Measurements from ENCODE around the gene NPHP4.
"Not testable (repeated sequence)": the region's sequence is repeated elsewhere in the genome, so short reads cannot be mapped to it uniquely, and the experiment has no call there.

The NPHP4 gene

DNA sequence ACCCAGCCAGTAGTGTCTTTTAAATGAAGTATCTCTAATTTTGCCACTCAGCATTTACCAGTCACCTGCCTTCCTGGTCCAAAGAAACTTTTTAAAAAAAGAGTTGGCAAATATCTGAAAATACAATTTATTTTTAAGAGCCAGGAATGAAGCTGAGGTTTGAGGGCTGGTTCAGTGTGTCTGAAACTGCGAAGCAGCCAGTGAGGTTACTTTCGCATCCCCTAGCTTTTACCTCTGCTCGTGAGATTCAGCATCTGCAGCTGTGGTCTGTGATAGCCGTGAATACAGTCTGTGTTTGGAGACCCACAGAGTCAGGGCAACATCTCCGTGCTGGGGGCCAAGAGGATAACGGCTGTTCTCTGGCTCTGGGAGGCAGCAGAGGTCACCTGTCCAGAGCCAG lies 32.2 kb upstream of the NPHP4 start:
- no peak for DNase-seq (ENCODE audit: low read depth in 3 of 3)

DNA sequence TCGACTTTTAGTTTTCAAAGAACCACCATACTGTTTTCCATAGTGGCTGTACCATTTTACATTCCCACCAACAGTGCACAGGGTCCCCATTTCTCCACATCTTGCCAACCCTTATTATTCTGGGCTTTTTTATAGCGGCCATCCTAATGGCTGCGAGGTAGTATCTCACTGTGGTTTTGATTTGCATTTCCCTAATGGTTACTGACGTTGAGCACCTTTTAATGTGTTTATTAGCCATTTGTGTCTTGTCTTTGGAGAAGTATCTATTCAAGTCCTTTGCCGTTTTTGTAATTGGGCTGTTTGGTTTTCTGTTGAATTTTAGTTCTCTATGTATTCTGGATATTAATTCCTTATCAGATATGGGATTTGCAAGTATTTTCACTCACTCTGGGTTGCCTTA lies 31.1 kb upstream of the NPHP4 start:
- DNase-seq (ENCODE audit: low read depth in 3 of 3) = no peak

DNA sequence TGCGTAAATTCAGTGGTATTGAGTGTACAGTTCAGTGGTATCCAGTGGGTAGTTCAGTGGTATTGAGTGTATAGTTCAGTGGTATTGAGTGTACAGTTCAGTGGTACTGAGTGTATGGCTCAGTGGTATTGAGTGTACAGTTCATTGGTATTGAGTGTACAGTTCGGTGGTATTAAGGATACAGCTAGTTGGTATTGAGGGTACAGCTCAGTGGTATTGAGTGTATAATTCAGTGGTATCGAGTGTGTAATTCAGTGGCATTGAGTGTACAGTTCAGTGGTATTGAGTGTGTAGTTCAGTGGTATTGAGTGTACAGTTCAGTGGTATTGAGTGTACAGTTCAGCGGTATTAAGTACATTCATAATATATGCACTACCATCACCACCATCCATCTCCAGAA lies 30.0 kb upstream of the NPHP4 start:
- DNase-seq (ENCODE audit: low read depth in 3 of 3) = no peak

DNA sequence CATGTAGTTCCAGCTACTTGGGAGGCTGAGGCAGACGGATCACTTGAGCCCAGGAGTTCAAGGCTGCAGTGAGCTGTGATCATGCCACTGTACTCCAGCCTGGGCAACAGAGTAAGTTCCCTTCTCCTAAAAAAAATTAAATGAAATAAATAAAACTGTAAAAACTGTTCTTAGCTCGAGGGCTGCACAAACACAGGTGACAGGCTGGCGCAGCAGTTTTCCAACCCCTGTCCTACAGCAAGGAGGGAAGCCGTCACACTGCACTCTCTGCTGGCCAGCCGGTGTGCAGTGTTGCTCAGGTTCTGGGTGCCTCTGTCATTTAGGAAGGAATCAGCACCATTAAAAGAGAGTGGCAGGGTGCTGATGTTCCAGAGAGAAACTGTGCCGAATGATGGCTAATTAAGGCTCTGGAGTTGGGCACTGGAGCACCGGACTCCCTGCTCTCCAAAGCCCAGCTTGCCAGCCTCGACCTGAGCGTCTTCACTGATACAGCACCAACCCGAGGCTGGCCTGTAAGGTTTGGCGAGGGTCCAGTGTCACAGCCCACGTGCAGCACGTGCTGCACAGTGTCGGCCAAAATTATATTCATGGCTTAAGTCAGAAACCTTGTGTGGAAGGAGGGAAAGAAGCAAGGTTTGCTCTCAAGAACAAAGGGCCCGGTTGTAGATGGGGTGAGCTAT lies 27.1 kb upstream of the NPHP4 start:
- DNase-seq (ENCODE audit: low read depth in 3 of 3) = no peak

DNA sequence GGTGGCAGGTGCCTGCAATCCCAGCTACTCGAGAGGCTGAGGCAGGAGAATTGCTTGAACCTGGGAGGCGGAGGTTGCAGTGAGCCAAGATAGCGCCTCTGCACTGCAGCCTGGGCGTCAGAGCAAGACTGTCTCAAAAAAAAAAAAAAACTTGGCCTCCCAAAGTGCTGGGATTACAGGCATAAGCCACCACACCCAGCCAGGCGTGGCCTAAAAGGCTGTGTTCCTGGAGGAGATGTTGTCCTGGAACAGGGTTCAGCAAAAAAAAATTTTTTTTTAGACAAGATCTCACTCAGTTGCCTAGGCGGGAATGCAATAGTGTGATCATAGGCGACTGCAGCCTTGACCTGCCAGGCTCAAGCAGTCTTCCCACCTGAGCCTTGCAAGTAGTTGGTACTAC lies 25.4 kb upstream of the NPHP4 start:
- not testable (repeated sequence) for DNase-seq (ENCODE audit: low read depth in 3 of 3)

DNA sequence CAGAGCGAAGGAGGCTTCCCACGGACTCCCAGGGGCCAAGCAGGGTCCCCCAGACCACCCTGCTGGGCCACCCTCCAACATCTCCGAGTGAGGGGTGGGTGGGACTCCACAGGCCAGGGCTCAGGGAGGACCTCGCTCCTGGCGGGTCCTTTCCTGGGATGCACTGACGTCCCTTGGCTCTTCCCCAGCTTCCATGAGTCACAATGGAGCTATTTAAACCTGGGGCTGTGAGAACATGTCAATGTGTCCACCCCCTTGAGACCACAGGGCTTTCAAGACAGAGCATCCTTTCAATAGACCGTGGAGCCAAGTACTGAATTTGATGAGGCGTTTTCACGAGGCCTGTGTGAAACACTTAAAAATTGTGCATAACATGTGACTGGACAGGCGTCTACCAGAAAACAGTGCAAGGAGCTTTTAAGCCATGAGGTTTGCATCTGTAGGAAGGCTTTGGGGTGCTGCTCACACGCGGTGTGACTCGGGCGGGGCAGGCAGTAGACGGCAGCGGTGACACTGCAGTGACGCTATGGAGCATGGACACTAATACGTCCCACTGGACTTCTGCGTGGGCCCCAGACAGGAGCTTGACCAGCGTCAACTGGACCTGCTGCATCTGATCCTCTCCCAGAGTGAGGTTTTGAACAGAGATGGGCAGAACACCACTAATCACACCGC lies 24.1 kb upstream of the NPHP4 start:
- no peak for DNase-seq (ENCODE audit: low read depth in 3 of 3)

DNA sequence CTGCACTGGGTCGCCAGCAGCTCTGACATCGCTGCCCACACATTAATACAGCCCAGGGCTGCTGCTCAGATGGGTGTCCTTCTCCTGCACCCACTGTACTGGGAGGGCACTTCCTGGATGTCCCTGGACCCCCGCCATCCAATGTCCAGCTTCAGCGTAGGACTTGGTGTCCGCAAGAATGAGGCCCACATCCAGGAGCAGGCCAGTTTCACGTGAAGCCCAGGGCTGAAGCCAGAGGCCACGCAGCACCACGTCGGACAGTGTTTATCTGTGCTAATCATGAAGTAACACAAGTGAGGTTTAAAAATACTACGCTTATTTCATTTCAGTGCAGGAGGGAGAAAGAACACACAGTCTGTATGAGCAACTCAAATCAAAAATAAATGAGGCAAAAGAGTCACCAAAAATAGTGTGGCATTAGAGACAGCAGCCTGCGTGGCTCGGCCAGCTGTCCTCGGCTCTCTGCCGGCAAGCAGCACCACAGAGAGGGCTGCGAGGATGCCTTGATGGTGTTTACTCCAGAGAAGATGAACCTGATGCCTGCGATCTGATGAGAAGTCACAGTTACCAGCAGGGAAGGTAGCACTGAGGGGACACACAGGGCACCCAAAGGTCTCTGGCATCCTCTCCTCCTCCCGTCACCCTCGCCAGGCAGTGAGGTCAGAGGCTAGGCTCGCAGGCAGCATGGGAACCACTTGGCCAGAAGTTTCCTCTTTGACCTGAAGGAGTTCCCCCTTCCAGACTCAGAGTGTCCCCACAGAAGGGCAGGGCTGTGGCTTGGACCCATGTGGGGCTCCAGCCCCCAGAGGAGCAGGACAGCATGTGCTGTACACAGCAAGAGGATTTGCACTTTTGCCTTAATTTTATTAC lies 22.1 kb upstream of the NPHP4 start:
- DNase-seq (ENCODE audit: low read depth in 3 of 3) = no peak

DNA sequence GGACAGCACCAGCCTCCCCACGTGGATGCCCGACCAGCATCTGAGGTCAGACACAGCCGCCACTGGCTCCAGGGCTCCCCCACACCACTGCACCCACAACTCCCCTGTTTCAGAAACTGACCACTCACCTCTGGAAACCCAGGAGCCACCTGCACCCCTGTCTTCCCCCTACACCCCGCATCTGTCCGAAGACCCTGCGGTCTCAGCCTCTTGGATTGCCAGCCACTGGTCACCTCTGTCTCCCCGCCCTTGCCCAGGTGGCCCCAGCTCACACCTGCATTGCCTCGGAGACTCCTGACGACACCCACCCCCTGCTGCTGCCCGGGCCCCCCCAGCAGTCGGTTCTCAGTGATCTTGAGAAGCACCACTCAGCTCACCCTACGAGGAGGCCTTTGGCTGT lies 21.3 kb upstream of the NPHP4 start:
- no peak for DNase-seq (ENCODE audit: low read depth in 3 of 3)

DNA sequence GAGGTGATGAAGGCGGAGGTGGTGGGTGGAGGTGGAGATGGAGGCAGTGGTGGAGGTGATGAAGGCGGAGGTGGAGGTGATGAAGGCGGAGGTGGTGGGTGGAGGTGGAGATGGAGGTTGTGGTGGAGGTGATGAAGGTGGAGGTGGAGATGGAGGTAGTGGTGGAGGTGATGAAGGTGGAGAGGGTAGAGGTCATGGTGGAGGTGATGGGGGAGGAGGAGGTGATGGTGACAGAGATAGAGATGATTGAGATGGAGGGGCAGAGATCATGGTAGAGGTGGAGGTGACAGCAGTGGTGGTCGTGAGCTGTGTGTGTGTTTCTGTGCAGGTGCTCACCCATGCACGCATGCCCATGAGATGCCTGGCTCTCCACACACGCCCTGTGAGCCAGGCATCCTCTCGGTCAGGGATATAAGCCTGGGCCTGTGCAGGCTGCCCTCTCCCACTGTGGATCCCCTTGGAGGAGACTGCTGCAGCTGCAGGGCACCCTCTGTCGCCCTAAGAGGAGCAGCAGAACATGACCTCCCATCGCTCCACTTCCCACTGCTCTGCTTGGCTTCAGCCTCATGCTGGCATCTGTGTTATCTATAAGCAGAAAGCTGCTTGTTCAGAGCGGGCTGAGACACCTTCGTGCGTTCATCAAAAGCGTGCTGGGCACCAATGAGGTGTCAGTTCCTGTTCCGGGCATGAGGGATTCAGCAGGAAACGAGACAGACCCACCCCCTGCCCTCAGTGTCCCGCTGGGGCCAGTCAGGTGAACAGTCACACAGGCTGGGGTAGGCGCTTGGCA lies 20.5 kb upstream of the NPHP4 start:
- DNase-seq (ENCODE audit: low read depth in 3 of 3) = no peak

DNA sequence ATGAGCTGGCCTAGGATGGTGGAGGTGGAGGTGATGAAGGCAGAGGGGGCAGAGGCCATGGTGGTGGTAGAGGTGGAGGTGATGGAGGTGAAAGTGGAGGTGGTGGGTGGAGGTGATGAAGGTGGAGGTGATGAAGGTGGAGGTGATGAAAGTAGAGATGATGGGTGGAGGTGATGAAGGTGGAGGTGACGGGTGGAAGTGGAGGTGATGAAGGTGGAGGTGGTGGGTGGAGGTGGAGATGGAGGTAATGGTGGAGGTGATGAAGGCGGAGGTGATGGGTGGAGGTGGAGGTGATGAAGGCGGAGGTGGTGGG lies 19.7 kb upstream of the NPHP4 start:
- no peak for DNase-seq (ENCODE audit: low read depth in 3 of 3)

DNA sequence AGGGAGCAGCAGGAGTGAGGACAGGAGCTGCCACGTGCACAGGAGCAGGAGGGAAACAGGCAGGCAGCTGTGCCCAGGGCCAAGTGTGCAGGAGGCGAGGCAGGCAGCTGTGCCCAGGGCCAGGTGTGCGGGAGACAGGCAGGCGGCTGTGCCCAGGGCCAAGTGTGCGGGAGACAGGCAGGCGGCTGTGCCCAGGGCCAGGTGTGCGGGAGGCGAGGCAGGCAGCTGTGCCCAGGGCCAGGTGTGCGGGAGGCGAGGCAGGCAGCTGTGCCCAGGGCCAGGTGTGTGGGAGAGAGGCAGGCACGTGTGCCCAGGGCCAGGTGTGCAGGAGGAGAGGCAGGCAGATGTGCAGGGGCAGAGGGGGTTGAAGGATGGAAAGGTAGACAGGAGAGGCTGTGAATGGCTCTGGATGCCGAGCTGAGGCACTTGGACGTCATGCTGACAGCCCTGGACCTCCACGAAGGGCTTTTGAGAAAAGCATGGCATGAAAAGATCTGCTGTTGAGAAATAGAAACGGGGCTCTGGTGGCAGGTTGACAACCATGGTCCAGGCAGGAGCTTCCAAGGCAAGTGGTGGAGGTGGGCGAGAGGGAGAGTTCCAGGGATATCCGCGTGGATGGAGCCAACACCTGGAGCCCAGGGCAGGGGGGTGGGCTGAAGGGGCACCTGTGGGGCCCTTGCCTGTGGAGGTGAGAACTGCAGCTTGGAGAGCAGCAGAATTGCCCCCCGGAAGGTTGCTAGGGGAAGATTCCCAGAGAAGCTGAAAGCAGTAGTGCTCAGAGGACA lies 19.1 kb upstream of the NPHP4 start:
- DNase-seq (ENCODE audit: low read depth in 3 of 3) = no peak

DNA sequence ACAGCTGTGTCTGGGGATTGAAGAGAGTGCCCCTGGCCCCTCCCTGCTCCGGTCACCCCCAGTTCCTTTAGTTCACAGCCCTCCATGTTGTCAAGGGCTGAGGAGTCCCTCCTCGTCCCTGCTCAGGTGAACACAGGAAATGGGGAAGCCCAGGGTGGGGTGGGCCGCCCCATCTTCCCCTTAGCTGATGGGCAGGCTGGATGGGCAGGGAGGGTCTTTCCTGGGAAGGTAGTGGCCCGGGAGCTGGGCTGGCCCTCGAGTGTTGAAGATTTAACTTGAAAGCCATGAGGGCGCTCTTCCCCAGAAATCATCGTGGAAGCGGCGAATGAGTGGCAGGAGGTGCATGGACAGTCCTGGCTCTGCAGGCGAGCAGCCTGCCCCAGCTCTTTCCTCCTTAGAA lies 18.3 kb upstream of the NPHP4 start:
- DNase-seq (ENCODE audit: low read depth in 3 of 3) = no peak

DNA sequence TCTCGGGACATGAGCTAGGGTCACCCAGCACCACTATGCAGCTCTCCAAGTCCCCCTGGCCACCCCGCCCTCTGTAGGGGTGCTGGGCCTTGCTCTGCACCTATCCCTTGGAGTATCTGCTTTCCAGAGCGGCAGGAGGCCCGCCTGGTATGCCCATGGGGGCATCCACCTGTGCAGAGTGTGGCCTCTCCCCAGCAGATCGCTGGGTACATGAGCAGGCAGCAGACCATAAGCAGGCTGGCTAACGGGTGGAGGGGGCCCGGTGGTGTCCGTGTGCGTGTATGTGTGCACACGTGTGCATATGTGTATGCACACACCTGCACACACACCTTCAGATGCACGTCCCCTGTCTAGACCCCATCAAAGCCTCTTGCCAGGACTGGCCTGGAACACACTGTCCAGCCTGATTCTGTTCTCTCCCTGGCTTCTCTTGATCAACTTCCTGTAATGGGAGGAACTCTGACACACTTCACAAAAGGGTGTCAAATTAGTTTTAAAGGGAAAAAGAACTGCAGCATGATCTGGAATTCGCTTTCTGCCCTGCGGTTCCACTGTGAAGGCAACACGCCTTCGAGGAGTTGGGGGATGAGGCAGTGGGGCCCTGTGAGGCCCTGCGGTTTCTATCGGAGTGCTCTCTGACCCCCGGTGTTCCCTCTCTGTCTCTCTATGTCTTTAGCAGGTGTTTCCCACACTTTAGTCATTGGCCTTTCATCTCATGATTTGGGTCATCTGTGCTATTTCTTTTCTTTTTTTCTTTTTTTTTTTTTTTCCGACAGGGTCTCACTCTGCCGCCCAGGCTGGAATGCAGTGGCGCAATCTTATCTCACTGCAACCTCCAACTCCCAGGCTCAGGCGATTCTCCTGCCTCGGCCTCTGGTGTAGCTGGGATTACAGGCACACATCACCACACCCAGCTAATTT lies 17.2 kb upstream of the NPHP4 start:
- no peak for DNase-seq (ENCODE audit: low read depth in 3 of 3)

DNA sequence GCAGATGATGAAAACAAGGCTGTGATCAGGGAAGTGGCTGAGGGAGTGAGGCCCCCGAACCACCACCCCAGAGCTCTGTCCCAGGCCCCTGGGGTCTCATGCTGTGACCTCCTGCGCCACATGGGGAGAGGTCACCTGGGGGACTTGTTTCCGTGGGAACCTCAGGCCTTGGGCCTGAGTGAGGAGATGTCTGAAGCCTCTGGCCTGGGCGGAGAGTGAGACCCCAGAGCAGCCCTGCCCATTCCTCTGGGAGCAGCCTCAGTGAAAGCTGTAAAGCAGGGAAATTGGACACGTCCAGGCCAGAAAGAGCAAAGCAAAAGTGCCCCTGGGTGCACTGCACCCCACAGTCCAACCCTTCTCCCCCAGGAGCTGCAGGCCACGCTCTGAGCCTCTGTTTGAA lies 16.5 kb upstream of the NPHP4 start:
- DNase-seq (ENCODE audit: low read depth in 3 of 3) = no peak

DNA sequence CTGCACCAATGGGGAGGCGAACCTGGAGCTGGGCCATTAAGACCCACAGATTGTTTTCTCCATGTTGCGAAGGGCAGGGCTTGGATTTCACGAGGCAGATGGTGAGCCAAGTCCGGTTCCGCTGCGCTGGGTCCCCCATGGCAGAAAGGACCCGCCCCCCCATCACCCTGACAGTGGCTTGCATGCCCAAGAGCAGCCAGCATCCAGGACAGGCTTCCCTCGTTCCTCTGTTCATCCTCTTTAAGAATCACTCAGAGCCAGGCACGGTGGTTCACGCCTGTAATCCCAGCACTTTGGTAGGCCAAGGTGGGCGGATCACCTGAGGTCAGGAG lies 15.8 kb upstream of the NPHP4 start:
- DNase-seq (ENCODE audit: low read depth in 3 of 3) = no peak

DNA sequence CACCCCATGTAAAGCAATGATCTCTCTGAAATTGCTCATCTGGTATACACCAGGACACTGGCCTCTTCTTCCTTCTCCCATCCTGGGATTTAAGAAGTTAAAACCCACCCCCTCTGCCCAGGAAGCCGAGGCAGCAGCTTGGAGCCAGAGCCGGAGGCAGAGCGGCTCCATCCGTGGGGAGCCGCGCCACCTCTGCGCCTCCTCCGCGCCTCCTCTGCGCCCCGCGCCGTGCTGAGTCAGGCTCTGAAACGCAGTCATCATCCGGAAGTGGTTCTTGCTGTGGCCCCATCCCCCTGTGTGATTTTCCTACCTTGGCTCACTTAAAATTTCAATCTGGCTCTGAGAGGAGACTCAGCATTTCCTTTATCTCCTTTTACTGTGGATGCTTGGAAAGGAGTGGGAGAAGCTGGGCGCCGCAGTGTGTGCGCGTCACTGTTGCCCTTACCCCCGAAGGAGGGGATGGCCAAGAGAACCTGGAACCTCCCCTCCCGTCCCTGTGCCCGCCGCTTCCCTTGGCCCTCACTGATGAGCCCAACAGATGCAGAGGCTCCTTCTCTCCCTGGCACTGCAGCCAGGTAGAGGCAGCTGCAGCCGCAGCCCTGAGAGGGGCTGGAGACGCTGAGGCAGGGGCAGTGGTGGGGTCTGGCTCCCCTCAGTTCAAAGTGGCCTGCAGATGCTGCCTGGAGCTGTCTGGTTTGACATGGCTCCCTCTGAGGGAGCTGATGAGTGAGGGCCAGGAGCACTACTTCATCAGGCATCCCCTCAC lies 15.3 kb upstream of the NPHP4 start:
- DNase-seq (ENCODE audit: low read depth in 3 of 3) = peak in 1 of 3 donors; percentile 26

DNA sequence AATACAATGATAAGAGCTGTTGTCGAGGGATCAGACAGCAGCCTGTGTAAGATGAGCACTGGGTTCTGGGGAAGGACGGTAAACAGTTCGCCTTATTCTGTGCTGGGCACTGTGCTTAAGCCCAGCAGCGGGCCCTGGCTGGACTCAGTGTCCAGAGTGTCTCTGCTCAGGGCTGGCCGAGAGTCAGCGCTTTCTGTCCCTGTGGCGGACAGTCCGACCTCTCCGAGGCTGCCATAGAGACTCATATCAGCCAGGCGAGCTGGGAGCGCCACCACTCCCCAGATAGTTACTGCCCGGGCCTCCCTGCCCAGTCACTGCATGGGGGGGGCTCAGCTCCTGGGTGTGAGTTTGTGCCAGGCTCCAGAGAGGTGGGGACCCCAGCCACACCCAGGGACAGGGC lies 14.7 kb upstream of the NPHP4 start:
- no peak for DNase-seq (ENCODE audit: low read depth in 3 of 3)

DNA sequence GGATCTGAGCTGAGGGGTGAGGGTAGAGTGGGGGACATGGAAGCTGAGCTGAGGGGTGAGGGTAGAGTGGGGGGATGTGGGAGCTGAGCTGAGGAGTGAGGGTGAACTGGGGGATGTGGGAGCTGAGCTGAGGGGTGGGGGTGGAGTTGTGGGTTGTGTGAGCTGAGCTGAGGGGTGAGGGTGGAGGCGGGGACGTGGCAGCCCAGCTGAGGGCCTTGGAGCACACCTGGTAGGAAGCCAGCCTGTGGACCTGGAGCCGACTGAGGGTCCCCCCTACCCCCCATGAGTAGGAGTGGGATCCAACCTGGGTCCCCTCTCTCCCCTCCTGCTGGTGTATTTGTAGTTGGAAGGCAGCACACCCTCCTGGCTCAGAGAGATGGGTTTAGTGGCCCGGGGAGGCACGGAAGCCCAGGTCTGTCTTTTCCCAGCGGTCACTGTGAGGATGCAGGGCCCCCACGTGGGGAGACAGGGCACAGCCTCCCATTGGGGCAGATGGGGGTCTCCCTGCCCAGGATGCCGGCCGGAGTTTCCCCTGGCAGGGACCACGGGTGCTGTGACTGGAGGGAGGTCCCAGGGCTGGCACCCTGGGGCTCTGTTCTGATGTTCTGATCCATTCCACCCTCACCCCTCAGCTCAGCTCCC lies 13.2 kb upstream of the NPHP4 start:
- DNase-seq (ENCODE audit: low read depth in 3 of 3) = no peak

DNA sequence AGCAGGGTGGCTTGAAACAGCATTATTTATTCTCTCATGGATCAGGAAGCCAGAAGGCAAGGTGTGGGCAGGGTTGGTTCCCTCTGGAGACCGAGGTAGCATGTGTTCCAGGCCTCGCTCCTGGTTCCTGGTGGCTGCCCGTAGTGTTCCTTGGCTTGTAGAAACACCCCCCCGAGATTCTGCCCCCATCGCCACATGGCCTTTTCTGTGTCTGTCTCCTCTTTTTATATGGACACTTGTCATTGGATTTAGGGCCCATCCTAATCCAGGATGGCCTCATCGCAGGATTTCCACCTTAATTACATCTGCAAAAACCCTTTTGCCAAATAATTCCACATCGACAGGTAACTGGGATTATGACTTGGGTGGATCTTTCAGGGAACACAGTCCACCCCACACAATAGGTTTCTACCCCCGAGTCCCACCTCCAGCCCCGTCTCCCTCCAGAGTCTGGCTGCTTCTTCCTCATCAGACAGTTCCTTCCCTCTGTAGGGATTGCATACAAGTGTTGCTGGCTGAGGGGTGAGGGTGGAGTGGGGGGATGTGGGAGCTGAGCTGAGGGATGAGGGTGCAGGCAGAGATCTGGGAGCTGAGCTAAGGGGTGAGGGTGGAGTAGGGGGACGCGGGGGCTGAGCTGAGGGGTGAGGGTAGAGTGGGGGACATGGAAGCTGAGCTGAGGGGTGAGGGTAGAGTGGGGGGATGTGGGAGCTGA lies 12.3 kb upstream of the NPHP4 start:
- DNase-seq (ENCODE audit: low read depth in 3 of 3) = no peak
